ENCODE results near the gene AUTS2.

Gene AUTS2

DNA sequence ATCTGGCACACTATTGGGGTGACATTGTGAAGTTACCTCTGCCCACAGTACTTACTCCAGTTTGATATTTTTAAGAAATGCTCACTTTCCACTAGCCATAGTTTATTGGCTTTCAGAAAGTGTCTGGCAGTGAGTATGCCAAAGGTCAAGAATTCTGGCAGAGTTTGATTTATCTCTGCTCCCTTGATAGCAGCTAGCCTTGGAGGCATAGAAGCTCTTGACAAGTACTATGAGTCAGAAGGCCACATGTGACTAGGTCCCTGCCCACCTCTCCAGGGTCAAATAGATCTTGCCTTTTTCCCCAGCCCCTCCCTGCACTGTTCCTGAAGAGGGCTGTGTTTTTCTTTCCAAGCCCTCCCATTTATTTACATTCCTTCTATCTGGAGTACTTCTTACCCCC lies 202.2 kb downstream of the AUTS2 start:
- no peak for DNase-seq

DNA sequence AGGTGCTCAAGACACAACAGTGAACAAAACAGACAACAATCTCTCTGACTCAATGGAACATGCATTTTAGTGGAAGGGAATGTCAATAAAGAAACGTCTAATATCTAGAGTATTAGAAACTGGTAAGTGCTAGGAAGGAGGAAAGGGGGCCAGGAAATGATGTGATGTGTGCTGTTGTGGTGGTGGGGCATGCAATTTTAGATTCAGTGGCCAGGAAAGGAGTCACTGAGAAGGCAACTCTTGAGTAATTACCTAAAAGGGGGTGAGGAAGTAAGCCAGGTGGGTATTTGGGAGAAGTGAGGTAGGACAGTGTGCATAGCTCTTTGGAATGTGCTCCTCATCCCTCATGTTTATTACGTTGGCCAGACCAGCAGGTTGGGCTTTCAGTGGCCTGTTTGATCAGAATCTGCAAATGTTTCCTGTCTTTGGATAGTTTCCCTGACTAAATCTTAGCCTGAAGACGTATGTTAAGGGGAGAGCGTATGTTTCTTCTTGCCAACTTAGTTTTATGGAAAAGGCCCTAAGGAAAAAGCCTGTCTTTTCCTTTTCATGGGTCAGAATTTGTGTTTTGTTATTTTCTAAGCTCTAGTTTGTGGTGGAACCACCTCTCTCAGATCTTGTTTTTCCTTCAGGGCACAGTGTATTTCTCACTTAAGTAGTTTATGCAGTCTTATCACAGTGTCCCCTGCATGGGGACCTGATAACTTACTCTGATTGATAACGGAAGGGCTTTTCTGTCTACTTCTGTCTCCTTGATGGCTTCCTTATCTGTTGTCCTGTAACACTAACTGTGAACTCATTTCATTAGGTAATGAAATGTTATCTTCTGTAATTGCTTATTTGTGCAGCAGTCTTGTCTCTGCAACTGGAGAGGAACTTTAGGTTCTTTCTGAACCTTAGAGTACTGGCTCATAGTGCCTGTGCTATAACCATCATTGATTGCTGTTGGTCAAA lies 203.7 kb downstream of the AUTS2 start:
- no peak for DNase-seq

GRCh38 chr7:69803699-69804516 lies 205.6 kb downstream of the AUTS2 start:
- no peak for DNase-seq

- DNase-seq: no peak
Measured at GRCh38 chr7:69804962-69805361, 206.7 kb downstream of the AUTS2 start.

GRCh38 chr7:69808391-69808790 lies 210.1 kb downstream of the AUTS2 start:
- DNase-seq: no peak

- DNase-seq: no peak
Measured at GRCh38 chr7:69811476-69812308, 213.4 kb downstream of the AUTS2 start.

DNA sequence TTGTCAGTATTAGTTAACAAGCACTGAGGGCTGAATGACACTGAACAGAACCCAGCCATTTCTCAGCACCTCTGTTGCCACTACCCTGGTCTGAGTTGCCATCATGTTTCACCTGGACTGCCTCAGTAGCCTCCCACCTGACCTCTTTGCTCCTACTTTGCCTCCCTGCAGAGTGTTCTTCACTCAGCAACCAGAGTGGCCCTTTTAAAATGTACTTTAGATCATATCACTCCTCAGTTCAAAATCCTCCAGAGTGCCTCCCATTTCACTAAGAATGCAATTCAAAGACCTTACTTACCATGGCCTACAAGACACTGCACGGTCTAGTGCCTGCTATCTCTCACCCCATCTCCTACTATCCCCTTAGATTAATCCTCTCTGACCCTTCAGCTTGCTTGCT lies 214.5 kb downstream of the AUTS2 start:
- no peak for DNase-seq

DNA sequence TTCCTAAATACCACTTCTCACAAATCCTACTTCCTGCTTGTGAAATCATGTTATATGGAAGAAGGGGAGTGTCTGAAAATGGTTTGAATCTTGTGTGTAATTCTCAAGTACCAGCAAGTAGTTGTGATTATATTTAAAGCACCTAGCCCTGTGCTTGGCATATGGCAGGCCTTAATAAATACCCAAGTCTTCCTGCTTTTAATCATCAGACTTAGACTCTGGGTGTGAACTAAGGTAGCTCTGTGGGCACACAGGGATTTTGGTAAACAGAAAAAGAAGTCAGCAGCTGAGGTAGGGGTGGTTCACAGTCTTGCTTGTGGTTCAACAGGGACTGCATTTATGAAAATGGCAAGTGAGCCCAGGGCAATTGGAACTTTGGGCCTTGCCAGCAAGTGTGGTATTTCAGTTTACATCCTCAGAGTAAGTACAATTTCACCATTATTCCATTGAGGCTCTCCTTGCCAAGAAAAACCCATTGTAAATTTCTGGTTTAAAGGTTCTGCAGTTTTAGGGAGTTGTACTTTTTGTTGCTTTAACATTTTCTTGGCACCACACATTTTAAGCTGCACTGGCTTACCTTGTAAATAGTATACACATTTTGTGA lies 215.5 kb downstream of the AUTS2 start:
- DNase-seq: no peak

DNA sequence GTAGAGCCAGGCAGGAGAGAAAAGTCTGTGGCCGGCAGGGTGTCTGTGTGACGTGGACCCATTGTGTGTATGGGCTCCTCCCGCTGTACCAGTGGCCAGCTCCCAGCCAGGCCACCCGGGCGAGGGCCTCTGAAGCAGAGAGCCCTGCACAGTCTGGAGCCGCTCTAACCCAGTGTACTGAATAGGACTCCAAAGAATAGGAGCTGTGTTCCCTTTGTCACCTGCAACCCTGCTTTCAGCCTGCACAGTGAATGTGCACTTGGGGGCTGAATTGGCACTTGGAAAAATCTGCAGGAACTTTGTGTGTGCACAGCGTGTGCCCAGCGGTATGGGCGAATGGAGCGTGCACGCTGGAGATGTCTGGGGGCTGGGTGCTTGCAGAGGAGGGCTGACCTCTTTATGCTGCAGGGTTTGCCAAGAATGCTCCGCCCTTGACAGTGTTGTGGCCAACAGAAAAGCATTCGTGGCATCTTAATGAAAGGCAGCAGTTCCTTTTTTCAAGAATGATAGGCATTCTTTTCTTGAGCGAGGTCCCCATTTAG lies 216.2 kb downstream of the AUTS2 start:
- no peak for DNase-seq

- no peak for DNase-seq
Measured at GRCh38 chr7:69816501-69816900, 218.2 kb downstream of the AUTS2 start.

DNA sequence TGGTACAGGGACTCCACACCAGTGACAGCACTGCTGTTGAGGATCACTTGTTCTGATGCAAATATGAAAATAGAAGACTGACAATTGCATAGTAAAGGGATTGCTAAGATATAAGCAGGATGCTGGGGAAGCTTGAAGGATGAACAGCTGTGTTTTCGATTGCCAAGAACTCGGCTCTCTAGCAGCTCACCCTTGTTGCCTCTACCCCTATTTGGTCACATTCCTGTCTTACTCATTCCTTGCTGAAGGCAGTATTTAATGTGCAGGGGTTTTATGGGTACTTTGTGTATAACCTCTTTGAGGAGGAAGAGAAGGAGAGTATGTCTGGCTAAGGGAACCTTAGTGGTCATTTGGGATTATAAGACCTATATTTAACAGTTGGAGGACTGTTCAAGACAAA lies 218.8 kb downstream of the AUTS2 start:
- DNase-seq: no peak

GRCh38 chr7:69817841-69818635 lies 219.8 kb downstream of the AUTS2 start:
- no peak for DNase-seq

GRCh38 chr7:69818636-69819332 lies 220.5 kb downstream of the AUTS2 start:
- DNase-seq: no peak

DNA sequence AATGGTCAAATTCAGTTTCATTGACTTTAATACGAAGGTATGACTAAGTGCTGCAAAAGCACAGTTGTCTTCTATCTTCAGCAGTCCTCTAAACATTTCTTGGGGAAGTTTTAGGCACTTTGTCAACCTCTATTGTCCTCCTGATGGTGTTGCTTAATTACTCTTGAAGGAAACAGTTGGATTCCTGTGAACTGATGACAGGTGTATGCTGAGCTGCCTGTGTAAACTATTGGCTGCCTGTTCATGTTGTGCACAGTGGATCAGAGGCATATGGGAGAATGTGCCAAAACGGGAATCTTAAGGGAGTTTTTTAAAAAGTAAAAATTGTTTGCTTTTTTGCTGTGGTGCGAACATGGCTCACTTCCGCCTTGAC lies 221.0 kb downstream of the AUTS2 start:
- DNase-seq: no peak

- no peak for DNase-seq
Measured at GRCh38 chr7:69820479-69821192, 222.4 kb downstream of the AUTS2 start.

DNA sequence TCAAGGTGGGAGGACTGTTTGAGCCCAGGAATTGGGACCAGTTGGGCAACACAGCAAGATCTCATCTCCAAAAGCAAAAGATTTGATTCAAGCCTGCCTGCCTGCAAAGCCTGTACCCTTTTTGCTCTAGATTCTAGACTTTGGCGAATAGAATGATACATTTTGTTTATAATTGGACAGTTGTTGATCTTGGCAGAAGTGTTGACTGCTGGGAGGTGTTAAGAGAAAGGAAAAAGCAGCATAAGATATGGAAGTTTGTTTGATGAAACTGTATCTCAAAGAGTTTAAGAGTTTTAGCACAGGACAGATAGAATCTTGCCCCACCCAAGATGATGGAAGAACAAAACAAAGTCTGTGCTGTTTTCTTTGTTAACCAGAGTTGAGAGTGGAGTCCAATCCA lies 224.1 kb downstream of the AUTS2 start:
- no peak for DNase-seq

DNA sequence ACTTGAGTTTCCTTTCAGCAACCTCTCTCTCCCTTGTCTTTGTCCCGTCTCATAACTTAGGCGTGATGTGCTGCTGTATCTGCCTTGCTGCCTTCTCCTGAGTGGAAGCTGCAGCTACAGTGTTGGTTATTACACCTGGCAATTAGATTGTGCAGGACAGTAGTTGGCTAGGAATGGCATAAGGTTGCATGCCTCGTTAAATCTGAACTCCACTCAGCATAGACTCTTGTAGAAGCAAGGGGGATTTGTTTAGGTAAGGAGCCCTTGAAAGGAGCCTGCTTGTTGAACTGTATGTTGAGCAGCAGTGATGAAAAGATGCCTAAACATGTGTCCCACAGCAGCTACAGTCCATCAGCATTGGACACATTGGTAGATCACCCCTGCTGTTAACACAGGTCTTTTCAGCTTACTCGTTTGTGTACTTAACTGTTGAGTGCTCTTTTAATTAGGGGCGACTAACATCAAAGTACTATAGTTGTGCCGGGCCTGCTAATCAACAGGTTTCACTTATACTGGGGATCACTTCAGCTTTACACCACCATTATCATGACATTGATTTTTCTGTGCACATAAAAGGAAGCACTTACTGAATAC lies 225.0 kb downstream of the AUTS2 start:
- no peak for DNase-seq

GRCh38 chr7:69825113-69825972 lies 227.1 kb downstream of the AUTS2 start:
- DNase-seq: no peak

GRCh38 chr7:69826283-69826682 lies 228.0 kb downstream of the AUTS2 start:
- no peak for DNase-seq

Measured in activated CD4-positive, alpha-beta T cell treated with anti-CD3 and anti-CD28 coated beads, Interleukin-2, amount 50 U/mL, for 48 hours (primary cell).